Naive thymus-derived CD4-positive, alpha-beta T cell (primary cell): ENCODE data around the gene SLIT3. TPM values are rescaled to one million over a fixed set of nuclear protein-coding genes. Genes with fewer than 3 reads are reported as not detected.
A peak's percentile ranks its signal among the peaks of the same experiment; 100 is the strongest.
"Not testable (repeated sequence)": the region's sequence is repeated elsewhere in the genome, so short reads cannot be mapped to it uniquely, and the experiment has no call there.

Experiments
- ATAC-seq: fragments of 150-1000 bp; cut with Tn5 transposase; 2 replicates; pipeline ENCODE4 v1.10.0; 2021; ENCODE audit warnings: mild to moderate bottlenecking, moderate library complexity
- CTCF ChIA-PET: fragments of 350-600 bp; sonication (Branson Sonifier 250); formaldehyde crosslinking; loops from one replicate; lab custom pipeline; 2021; ENCODE audit warnings: antibody characterized with exemption; lab: Charles Lee
- POLR2A ChIA-PET: fragments of 350-600 bp; sonication (Branson Sonifier 250); formaldehyde crosslinking; loops from one replicate; lab custom pipeline; 2021; ENCODE audit warnings: antibody characterized with exemption, inconsistent platforms; lab: Charles Lee
- DNase-seq, 9 donors: peaks; one replicate each; pipeline versions ENCODE4 v3.0.0 to v3.0.0-alpha.2; 2020 to 2022; ENCODE audit warnings: mixed read lengths in 1 of 9
- H3K27ac ChIP-seq: one replicate; pipeline ENCODE4 v1.7.0; 2013; ENCODE audit warnings: mild to moderate bottlenecking, low read depth, low read length, moderate library complexity
- H3K27me3 ChIP-seq, 2 donors: one replicate each; pipeline ENCODE4 v1.7.0; 2013; ENCODE audit warnings: low read length in 2 of 2, mild to moderate bottlenecking in 2 of 2, moderate library complexity in 2 of 2; ENCODE audit not compliant: control insufficient read depth in 2 of 2, insufficient read depth in 2 of 2
- H3K36me3 ChIP-seq, 3 experiments: 1 replicate in 2 of 3; 2 replicates in 1 of 3; pipeline ENCODE4 v1.7.0; 2013; ENCODE audit warnings: low read length in 3 of 3, mild to moderate bottlenecking in 3 of 3, moderate library complexity in 1 of 3; ENCODE audit not compliant: insufficient read depth in 3 of 3, control insufficient read depth in 2 of 3
- H3K4me1 ChIP-seq, 2 donors: one replicate each; pipeline ENCODE4 v1.7.0; 2013; ENCODE audit warnings: low read length in 2 of 2, mild to moderate bottlenecking in 2 of 2, moderate library complexity in 1 of 2; ENCODE audit not compliant: control insufficient read depth in 2 of 2, insufficient read depth in 2 of 2
- H3K4me3 ChIP-seq: 2 replicates; pipeline ENCODE4 v1.7.0; 2013; ENCODE audit warnings: mild to moderate bottlenecking, low read length
- H3K9me3 ChIP-seq, 3 experiments: 1 replicate in 2 of 3; 2 replicates in 1 of 3; pipeline ENCODE4 v1.7.0; 2013; ENCODE audit warnings: low read length in 3 of 3; ENCODE audit not compliant: control insufficient read depth in 2 of 3
- H3K27ac Mint-ChIP-seq, 9 donors: one replicate each; pipeline ENCODE4 v1.8.0; 2020 to 2022; ENCODE audit warnings: mixed read lengths in 9 of 9, mild to moderate bottlenecking in 8 of 9, moderate library complexity in 5 of 9, inconsistent platforms in 2 of 9
- H3K27me3 Mint-ChIP-seq, 5 donors: one replicate each; pipeline ENCODE4 v1.8.0; 2021 to 2022; ENCODE audit warnings: mixed read lengths in 5 of 5, mild to moderate bottlenecking in 1 of 5
- H3K36me3 Mint-ChIP-seq, 5 donors: one replicate each; pipeline ENCODE4 v1.8.0; 2020 to 2022; ENCODE audit warnings: mixed read lengths in 5 of 5, mild to moderate bottlenecking in 3 of 5, inconsistent platforms in 1 of 5
- H3K4me1 Mint-ChIP-seq, 7 donors: one replicate each; pipeline ENCODE4 v1.8.0; 2020 to 2022; ENCODE audit warnings: mixed read lengths in 7 of 7, mild to moderate bottlenecking in 3 of 7, inconsistent platforms in 1 of 7
- H3K4me3 Mint-ChIP-seq, 10 donors: one replicate each; pipeline ENCODE4 v1.8.0; 2020 to 2022; ENCODE audit warnings: mild to moderate bottlenecking in 10 of 10, mixed read lengths in 10 of 10, moderate library complexity in 6 of 10, inconsistent platforms in 2 of 10
- H3K9me3 Mint-ChIP-seq, 11 donors: one replicate each; pipeline ENCODE4 v1.8.0; 2020 to 2022; ENCODE audit warnings: mixed read lengths in 11 of 11, mild to moderate bottlenecking in 4 of 11, inconsistent platforms in 1 of 11, moderate library complexity in 1 of 11
- intact Hi-C, 2 donors: fragments of 100-400 bp; cut with micrococcal nuclease; formaldehyde crosslinking; loops; one replicate each; pipeline ENCODE4 v1.15.1; 2023
- polyA plus RNA-seq, 2 donors: library from polyadenylated mRNA; unstranded; fragments of 300-500 nt; fragmentation: Illumina TruSeq; gene quantifications; one replicate each; pipeline ENCODE4 v1.2.3, GENCODE V29; 2021
- total RNA-seq, 6 experiments: library from RNA in 5 of 6; stranded (reverse) in 5 of 6; gene quantifications; 1 replicate in 5 of 6; 2 replicates in 1 of 6; pipeline ENCODE4 v1.2.3 and lab custom pipeline; 2021 to 2026

Gene SLIT3
- total and polyA plus RNA-seq, 7 experiments from 2014 or later = 0.34 TPM; not detected in 6

DNA sequence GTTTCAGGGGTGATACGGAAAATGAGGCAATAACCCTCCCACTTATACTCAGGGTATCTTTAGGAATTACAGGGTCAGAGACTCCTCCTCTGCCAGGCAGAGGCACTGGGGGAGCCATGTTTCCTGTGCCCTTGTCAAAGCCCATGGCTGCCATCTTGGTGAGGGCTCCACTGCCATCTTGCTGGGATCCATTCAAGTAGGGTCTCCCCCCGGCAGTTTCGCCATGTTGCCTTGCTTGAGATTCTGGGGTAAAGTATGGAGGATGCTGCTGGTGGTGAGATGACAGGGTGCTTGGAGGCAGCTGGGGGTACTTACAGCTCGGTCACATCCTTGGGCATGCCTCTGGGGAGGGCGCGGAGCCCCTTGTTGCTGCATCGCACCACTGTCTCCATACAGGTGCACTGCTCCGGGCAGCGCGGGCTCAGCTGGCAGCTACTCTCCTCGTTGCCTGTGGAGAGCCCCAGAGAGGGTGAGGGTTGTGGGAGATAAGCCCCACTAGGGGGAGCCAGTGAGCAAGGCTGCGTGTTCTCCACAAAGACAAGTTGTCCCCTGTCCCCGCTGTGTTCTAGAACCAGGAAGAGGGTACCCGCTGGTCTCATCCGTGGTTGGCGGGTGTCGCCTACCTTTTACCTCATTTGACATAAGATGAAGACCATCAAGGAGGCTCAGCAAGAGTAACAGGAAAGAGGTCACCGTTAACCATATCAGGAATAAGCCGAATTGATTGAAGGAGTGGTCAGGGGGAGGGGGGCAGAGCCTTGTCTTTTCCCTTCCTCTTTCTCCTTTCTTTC, 552.8 kb downstream of the SLIT3 start:
- H3K36me3 Mint-ChIP-seq = peaks cover 0 to 7% (median 0%) of the 10 kb centered on the region in 5 donors
- intact Hi-C loops = no loop called here
- H3K27ac Mint-ChIP-seq = peak overlapping the region in 1 of 9 donors; percentile 27
- peak in 1 of 9 donors; percentile 54 for DNase-seq
- no peak overlapping the region for H3K4me3 Mint-ChIP-seq
- no peaks in the 10 kb centered on the region for H3K27me3 ChIP-seq
- peaks cover 0 to 10% (median 3%) of the 10 kb centered on the region in 7 donors for H3K4me1 Mint-ChIP-seq
- H3K4me1 ChIP-seq = no peaks in the 10 kb centered on the region
- ChIA-PET CTCF (no interaction called here), POLR2A (no interaction called here)
- H3K36me3 ChIP-seq = no peaks in the 10 kb centered on the region
- no peak overlapping the region for H3K27ac ChIP-seq
- peaks cover 0 to 26% (median 5%) of the 10 kb centered on the region in 5 donors for H3K27me3 Mint-ChIP-seq
- no peaks in the 10 kb centered on the region for H3K9me3 ChIP-seq
- peak; percentile 30 for ATAC-seq
- no peak overlapping the region for H3K4me3 ChIP-seq
- H3K9me3 Mint-ChIP-seq = peaks cover 0 to 16% (median 0%) of the 10 kb centered on the region in 11 donors

- no peaks in the 10 kb centered on the region for H3K9me3 ChIP-seq
- H3K4me3 ChIP-seq = no peak overlapping the region
- Mint-ChIP-seq H3K27ac (peak overlapping the region in 2 of 9 donors; percentile 21 to 33), H3K4me3 (peak overlapping the region in 1 of 10 donors; percentile 12), H3K4me1 (peaks cover 0 to 10% (median 3%) of the 10 kb centered on the region in 7 donors), H3K36me3 (peaks cover 0 to 7% (median 0%) of the 10 kb centered on the region in 5 donors), H3K27me3 (peaks cover 0 to 16% (median 5%) of the 10 kb centered on the region in 5 donors), H3K9me3 (peaks cover 0 to 16% (median 0%) of the 10 kb centered on the region in 11 donors)
- DNase-seq = no peak
- intact Hi-C loops = no loop called here
- no peaks in the 10 kb centered on the region for H3K27me3 ChIP-seq
- no peak overlapping the region for H3K27ac ChIP-seq
- H3K36me3 ChIP-seq = no peaks in the 10 kb centered on the region
- POLR2A ChIA-PET = no interaction called here
- CTCF ChIA-PET = no interaction called here
- H3K4me1 ChIP-seq = no peaks in the 10 kb centered on the region
- no peak for ATAC-seq
Measured at GRCh38 chr5:168746893-168747640, 553.9 kb downstream of the SLIT3 start.

- H3K27ac Mint-ChIP-seq = peak overlapping the region in 1 of 9 donors; percentile 71
- peaks cover 0 to 16% (median 5%) of the 10 kb centered on the region in 5 donors for H3K27me3 Mint-ChIP-seq
- H3K27ac ChIP-seq, intact Hi-C loops, H3K9me3 ChIP-seq, POLR2A ChIA-PET, H3K4me3 Mint-ChIP-seq, DNase-seq, H3K36me3 Mint-ChIP-seq, H3K27me3 ChIP-seq, H3K4me3 ChIP-seq, CTCF ChIA-PET, H3K36me3 ChIP-seq, ATAC-seq, H3K4me1 ChIP-seq: not testable (repeated sequence)
- H3K4me1 Mint-ChIP-seq = peaks cover 0 to 10% (median 3%) of the 10 kb centered on the region in 7 donors
- H3K9me3 Mint-ChIP-seq = peaks cover 0 to 16% (median 0%) of the 10 kb centered on the region in 11 donors
Measured at GRCh38 chr5:168746126-168746892, 554.6 kb downstream of the SLIT3 start.

DNA sequence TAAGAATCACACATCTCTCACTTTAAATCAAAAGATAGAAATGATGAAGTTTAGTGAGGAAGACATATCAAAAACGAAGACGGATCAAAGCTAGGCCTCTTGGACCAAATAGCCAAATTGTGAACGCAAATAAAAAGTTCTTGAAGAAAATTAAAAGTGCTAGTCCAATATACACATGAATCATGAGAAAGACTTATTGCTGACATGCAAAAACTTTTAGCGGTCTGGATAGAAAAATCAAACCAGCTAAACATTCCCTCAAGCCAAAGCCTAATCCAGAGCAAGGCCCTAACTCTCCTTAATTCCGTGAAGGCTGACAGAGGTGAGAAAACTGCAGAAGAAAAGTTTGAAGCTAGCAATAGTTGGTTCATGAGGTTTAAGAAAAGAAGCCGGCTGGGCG, 557.3 kb downstream of the SLIT3 start:
- H3K27ac Mint-ChIP-seq = no peak overlapping the region
- Histone ChIP-seq H3K36me3 (no peaks in the 10 kb centered on the region), H3K4me1 (no peaks in the 10 kb centered on the region), H3K27me3 (no peaks in the 10 kb centered on the region), H3K4me3 (no peak overlapping the region), H3K9me3 (no peaks in the 10 kb centered on the region), H3K27ac (no peak overlapping the region)
- peaks cover 0 to 7% (median 0%) of the 10 kb centered on the region in 5 donors for H3K36me3 Mint-ChIP-seq
- POLR2A ChIA-PET = no interaction called here
- H3K9me3 Mint-ChIP-seq = peaks cover 0 to 16% (median 0%) of the 10 kb centered on the region in 11 donors
- DNase-seq (no peak), ATAC-seq (no peak)
- CTCF ChIA-PET = no interaction called here
- intact Hi-C loops = no loop called here
- H3K4me1 Mint-ChIP-seq = peaks cover 0 to 10% (median 3%) of the 10 kb centered on the region in 7 donors
- peaks cover 0 to 24% (median 5%) of the 10 kb centered on the region in 5 donors for H3K27me3 Mint-ChIP-seq
- H3K4me3 Mint-ChIP-seq = no peak overlapping the region

DNA sequence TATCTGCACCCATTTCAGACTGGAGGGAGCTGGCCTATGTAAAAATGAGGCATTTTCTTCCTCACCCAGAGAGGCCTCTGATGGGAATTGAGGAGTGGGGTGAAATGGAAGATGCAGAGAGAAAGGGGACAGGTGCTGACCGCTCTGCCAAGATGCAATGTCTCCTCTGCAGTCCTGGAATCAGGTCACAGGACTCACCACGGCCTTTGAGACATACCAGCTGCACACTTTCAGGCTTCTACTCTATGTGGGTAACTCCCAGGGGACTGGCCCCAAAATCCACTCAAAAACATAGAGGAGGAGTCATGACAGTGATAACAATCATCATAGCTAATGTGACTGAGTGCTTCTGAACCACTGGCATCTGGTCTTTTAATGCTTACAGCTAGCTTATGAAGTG, 558.6 kb downstream of the SLIT3 start:
- H3K4me1 ChIP-seq, POLR2A ChIA-PET, H3K4me3 Mint-ChIP-seq, H3K9me3 ChIP-seq, H3K36me3 Mint-ChIP-seq, H3K27me3 ChIP-seq, CTCF ChIA-PET, H3K4me3 ChIP-seq, DNase-seq, H3K4me1 Mint-ChIP-seq, ATAC-seq, H3K27ac ChIP-seq, H3K36me3 ChIP-seq, H3K27ac Mint-ChIP-seq, intact Hi-C loops: not testable (repeated sequence)
- Mint-ChIP-seq H3K27me3 (peaks cover 0 to 14% (median 4%) of the 10 kb centered on the region in 5 donors), H3K9me3 (peaks cover 0 to 16% (median 0%) of the 10 kb centered on the region in 11 donors)

DNA sequence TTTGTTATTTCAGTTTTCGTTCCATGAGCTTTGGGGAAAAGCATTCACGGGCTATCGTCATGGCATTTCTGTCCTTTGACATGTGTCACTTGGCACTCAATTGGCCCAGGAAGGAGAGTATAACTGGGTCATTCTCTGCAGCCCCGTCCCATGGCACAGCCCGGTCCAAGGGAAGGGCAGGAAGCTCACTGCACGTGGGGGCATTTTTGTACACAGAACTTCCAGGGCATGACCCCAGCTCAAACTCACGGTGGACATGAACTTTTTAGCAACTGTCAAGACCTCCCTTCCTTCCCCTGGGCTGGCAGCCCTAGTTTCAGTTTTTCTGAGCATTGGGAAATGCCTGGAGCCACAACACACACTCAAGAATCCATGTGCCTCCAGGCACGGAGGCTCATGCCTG, 560.1 kb downstream of the SLIT3 start:
- H3K4me1 ChIP-seq = no peaks in the 10 kb centered on the region
- H3K4me3 Mint-ChIP-seq = no peak overlapping the region
- H3K9me3 ChIP-seq = no peaks in the 10 kb centered on the region
- POLR2A ChIA-PET = no interaction called here
- DNase-seq (no peak), ATAC-seq (no peak)
- intact Hi-C loops = no loop called here
- peaks cover 0 to 4% (median 0%) of the 10 kb centered on the region in 7 donors for H3K4me1 Mint-ChIP-seq
- no peak overlapping the region for H3K27ac Mint-ChIP-seq
- H3K36me3 ChIP-seq = no peaks in the 10 kb centered on the region
- H3K27ac ChIP-seq = no peak overlapping the region
- H3K4me3 ChIP-seq = no peak overlapping the region
- peaks cover 0 to 10% (median 0%) of the 10 kb centered on the region in 11 donors for H3K9me3 Mint-ChIP-seq
- H3K27me3 ChIP-seq = no peaks in the 10 kb centered on the region
- H3K27me3 Mint-ChIP-seq = peaks cover 0 to 16% (median 4%) of the 10 kb centered on the region in 5 donors
- peaks cover 0 to 3% (median 0%) of the 10 kb centered on the region in 5 donors for H3K36me3 Mint-ChIP-seq
- CTCF ChIA-PET = no interaction called here
